Neural cell (in vitro differentiated cells): ENCODE results near the gene SCAMP5. TPM values are rescaled to one million over a fixed set of nuclear protein-coding genes. Genes with fewer than 3 reads are reported as not detected.

Experiments used
- H2AFZ ChIP-seq: fragments of 200-600, 300-800 bp; sonication (generic), shearing (Covaris generic); 2 replicates; pipeline ENCODE4 v1.6.0; 2014; ENCODE audit warnings: low read depth, mild to moderate bottlenecking, antibody characterized with exemption, low read length, moderate library complexity
- H3F3A ChIP-seq: fragments of 200-600 bp; shearing (Covaris generic); 2 replicates; pipeline ENCODE4 v1.6.1; 2016; ENCODE audit warnings: mild to moderate bottlenecking, moderate library complexity, mixed read lengths, antibody characterized with exemption, low read length; ENCODE audit not compliant: insufficient read depth, poor library complexity, severe bottlenecking
- H3K27ac ChIP-seq: fragments of 200-600, 300-800 bp; sonication (generic), shearing (Covaris generic); 2 replicates; pipeline ENCODE4 v1.5.1; 2014; ENCODE audit warnings: mild to moderate bottlenecking, low read length, moderate library complexity
- H3K27me3 ChIP-seq: fragments of 300-800, 200-600 bp; sonication (generic), shearing (Covaris generic); 2 replicates; pipeline ENCODE4 v1.6.0; 2014; ENCODE audit warnings: mild to moderate bottlenecking, low read depth, low read length, moderate library complexity; ENCODE audit not compliant: insufficient read depth
- H3K36me3 ChIP-seq: fragments of 300-800, 200-600 bp; sonication (generic), shearing (Covaris generic); 2 replicates; pipeline ENCODE4 v1.5.1; 2014; ENCODE audit warnings: mild to moderate bottlenecking, antibody characterized with exemption, low read length, moderate library complexity; ENCODE audit not compliant: insufficient read depth
- H3K4me2 ChIP-seq: fragments of 300-800, 200-600 bp; sonication (generic), shearing (Covaris generic); 2 replicates; pipeline ENCODE4 v1.6.0; 2014; ENCODE audit warnings: mild to moderate bottlenecking, low read length
- H3K4me3 ChIP-seq: fragments of 300-800, 200-600 bp; sonication (generic), shearing (Covaris generic); 2 replicates; pipeline ENCODE4 v1.5.1; 2014; ENCODE audit warnings: mild to moderate bottlenecking, low read length, moderate library complexity
- H3K79me2 ChIP-seq: fragments of 200-600 bp; shearing (Covaris generic); replicated peaks from 2 replicates; pipeline ENCODE4 v1.6.0; 2014; ENCODE audit warnings: mild to moderate bottlenecking, low read length, moderate library complexity; ENCODE audit not compliant: insufficient read depth
- H3K9ac ChIP-seq: fragments of 300-800, 200-600 bp; sonication (generic), shearing (Covaris generic); 2 replicates; pipeline ENCODE4 v1.6.1; 2016; ENCODE audit warnings: mild to moderate bottlenecking, low read length, mixed read lengths
- H3K9me2 ChIP-seq: fragments of 200-600 bp; shearing (Covaris generic); 2 replicates; pipeline ENCODE4 v1.6.1; 2016; ENCODE audit warnings: mild to moderate bottlenecking, low read length, mixed read lengths; ENCODE audit not compliant: insufficient read depth
- H3K9me3 ChIP-seq: fragments of 200-600, 300-800 bp; sonication (generic), shearing (Covaris generic); 2 replicates; pipeline ENCODE4 v1.6.1; 2016; ENCODE audit warnings: mild to moderate bottlenecking, mixed run types, low read length, moderate library complexity, mixed read lengths
- H4K20me1 ChIP-seq: fragments of 200-600 bp; shearing (Covaris generic); 2 replicates; pipeline ENCODE4 v1.6.1; 2016; ENCODE audit warnings: mild to moderate bottlenecking, mixed run types; ENCODE audit not compliant: insufficient read depth
- CTCF ChIP-seq: fragments of 450-650 bp; IDR thresholded peaks from 2 replicates; pipeline ENCODE4 v1.5.1; 2014; ENCODE audit warnings: antibody characterized with exemption, mild to moderate bottlenecking, moderate library complexity; ENCODE audit not compliant: poor library complexity, severe bottlenecking
- EP300 ChIP-seq: fragments of 450-650 bp; conservative IDR thresholded peaks from 2 replicates; pipeline ENCODE4 v1.6.1; 2014; ENCODE audit warnings: antibody characterized with exemption, mild to moderate bottlenecking, moderate library complexity; ENCODE audit not compliant: poor library complexity, severe bottlenecking
- EZH2 ChIP-seq: fragments of 200-600, 300-800 bp; shearing (Covaris generic), sonication (generic); IDR thresholded peaks from 2 replicates; pipeline ENCODE4 v1.6.1; 2014; ENCODE audit warnings: antibody characterized with exemption, low read length, borderline replicate concordance, mild to moderate bottlenecking; ENCODE audit not compliant: insufficient read depth, poor library complexity, severe bottlenecking
- MXI1 ChIP-seq: fragments of 450-650 bp; conservative IDR thresholded peaks from 2 replicates; pipeline ENCODE4 v1.6.1; 2014; ENCODE audit warnings: antibody characterized with exemption, mild to moderate bottlenecking; ENCODE audit not compliant: poor library complexity, severe bottlenecking
- POLR2AphosphoS5 ChIP-seq: IDR thresholded peaks from 2 replicates; pipeline ENCODE4 v1.6.1; 2012
- RAD21 ChIP-seq: fragments of 450-650 bp; conservative IDR thresholded peaks from 2 replicates; pipeline ENCODE4 v1.6.1; 2014; ENCODE audit warnings: antibody characterized with exemption, mild to moderate bottlenecking, moderate library complexity
- REST ChIP-seq: IDR thresholded peaks from 2 replicates; pipeline ENCODE4 v1.6.1; 2012; ENCODE audit warnings: borderline replicate concordance
- SMC3 ChIP-seq: fragments of 450-650 bp; conservative IDR thresholded peaks from 2 replicates; pipeline ENCODE4 v1.6.1; 2014; ENCODE audit warnings: antibody characterized with exemption, mild to moderate bottlenecking, moderate library complexity; ENCODE audit not compliant: poor library complexity
- TAF1 ChIP-seq: IDR thresholded peaks from 2 replicates; pipeline ENCODE4 v1.6.1; 2012; ENCODE audit warnings: low read depth
- polyA plus RNA-seq: library from polyadenylated mRNA; depleted of rRNA; stranded (reverse); fragments of >200 nt; gene quantifications from 2 replicates; pipeline ENCODE4 v1.2.3, GENCODE V29; 2014

Gene SCAMP5
- polyA plus RNA-seq, 1 donor from 2014 or later, result 92.5 TPM

- TF ChIP-seq RAD21 (no peak), EZH2 (no peak), TAF1 (no peak)
These were observed 7.0 kb downstream of the SCAMP5 start (continued) for GRCh38 chr15:75002398-75002797.

GRCh38 chr15:75007216-75007615 lies 11.9 kb downstream of the SCAMP5 start:
- Histone ChIP-seq H3K9me2 (no peaks in the 10 kb centered on the region), H3K79me2 (no peaks in the 10 kb centered on the region), H4K20me1 (no peaks in the 10 kb centered on the region), H3K9ac (no peak overlapping the region), H2AFZ (no peak overlapping the region), H3K36me3 (no peaks in the 10 kb centered on the region), H3K27me3 (no peaks in the 10 kb centered on the region), H3K9me3 (no peaks in the 10 kb centered on the region), H3F3A (no peaks in the 10 kb centered on the region), H3K27ac (no peak overlapping the region), H3K4me2 (no peak overlapping the region), H3K4me3 (no peak overlapping the region)
- TF ChIP-seq REST, result no peak
- TF ChIP-seq POLR2AphosphoS5, result no peak
- TF ChIP-seq EP300, result no peak
- TF ChIP-seq SMC3, result no peak
- TF ChIP-seq TAF1, result no peak
- TF ChIP-seq EZH2, result no peak
- no peak for TF ChIP-seq RAD21
- TF ChIP-seq CTCF, result no peak
- TF ChIP-seq MXI1, result no peak

- H3F3A ChIP-seq, result no peaks in the 10 kb centered on the region
- H3K27me3 ChIP-seq, result no peaks in the 10 kb centered on the region
- no peak overlapping the region for H3K4me3 ChIP-seq
- no peaks in the 10 kb centered on the region for H4K20me1 ChIP-seq
- H3K4me2 ChIP-seq, result no peak overlapping the region
- TF ChIP-seq SMC3, result no peak
- TF ChIP-seq MXI1, result no peak
- no peak overlapping the region for H3K9ac ChIP-seq
- H3K79me2 ChIP-seq, result no peaks in the 10 kb centered on the region
- H2AFZ ChIP-seq, result no peak overlapping the region
- H3K9me3 ChIP-seq, result no peaks in the 10 kb centered on the region
- H3K27ac ChIP-seq, result no peak overlapping the region
- no peaks in the 10 kb centered on the region for H3K9me2 ChIP-seq
- no peaks in the 10 kb centered on the region for H3K36me3 ChIP-seq
These were observed 12.9 kb downstream of the SCAMP5 start for GRCh38 chr15:75008221-75008625.
